DND-41 (cell line): ENCODE data around the gene WDR45B.

Experiments used
- EZH2 ChIP-seq: IDR thresholded peaks from 3 replicates; pipeline ENCODE4 v1.6.1; 2012; ENCODE audit warnings: borderline replicate concordance, low read depth, mild to moderate bottlenecking, moderate library complexity, low read length, inconsistent platforms; ENCODE audit not compliant: severe bottlenecking
- TF ChIP-seq, protein P1 (sequence below): IDR thresholded peaks from 2 replicates; pipeline ENCODE4 v1.5.1; 2012; ENCODE audit warnings: borderline replicate concordance, low read length, moderate library complexity, mild to moderate bottlenecking; ENCODE audit not compliant: poor library complexity, severe bottlenecking; ENCODE audit errors: extremely low read depth

DNA sequence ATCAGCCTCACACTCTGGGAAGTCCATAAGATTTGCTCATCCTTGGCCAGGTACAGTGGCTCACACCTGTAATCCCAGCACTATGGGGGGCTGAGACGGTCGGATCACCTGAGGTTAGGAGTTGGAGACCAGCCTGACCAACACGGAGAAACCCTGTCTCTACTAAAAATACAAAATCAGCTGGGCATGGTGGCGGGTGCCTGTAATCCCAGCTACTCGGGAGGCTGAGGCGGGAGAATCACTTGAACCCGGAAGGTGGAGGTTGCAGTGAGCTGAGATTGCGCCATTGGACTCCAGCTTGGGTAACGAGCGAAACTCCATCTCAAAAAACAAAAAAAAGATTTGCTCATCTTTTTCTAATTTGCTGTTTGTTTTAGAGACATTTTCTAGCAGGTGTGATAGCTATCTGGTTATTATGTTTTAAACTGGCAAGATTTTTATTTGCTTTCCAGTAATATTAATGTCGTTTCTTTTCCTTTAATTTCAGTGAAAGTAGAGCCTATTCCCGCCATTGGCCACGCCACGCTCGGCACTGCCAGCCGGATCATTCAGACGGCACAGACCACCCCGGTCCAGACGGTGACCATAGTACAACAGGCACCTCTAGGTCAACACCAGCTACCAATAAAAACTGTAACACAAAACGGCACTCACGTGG is 61.5 kb downstream of the WDR45B start:
- TF ChIP-seq, protein P1, sequence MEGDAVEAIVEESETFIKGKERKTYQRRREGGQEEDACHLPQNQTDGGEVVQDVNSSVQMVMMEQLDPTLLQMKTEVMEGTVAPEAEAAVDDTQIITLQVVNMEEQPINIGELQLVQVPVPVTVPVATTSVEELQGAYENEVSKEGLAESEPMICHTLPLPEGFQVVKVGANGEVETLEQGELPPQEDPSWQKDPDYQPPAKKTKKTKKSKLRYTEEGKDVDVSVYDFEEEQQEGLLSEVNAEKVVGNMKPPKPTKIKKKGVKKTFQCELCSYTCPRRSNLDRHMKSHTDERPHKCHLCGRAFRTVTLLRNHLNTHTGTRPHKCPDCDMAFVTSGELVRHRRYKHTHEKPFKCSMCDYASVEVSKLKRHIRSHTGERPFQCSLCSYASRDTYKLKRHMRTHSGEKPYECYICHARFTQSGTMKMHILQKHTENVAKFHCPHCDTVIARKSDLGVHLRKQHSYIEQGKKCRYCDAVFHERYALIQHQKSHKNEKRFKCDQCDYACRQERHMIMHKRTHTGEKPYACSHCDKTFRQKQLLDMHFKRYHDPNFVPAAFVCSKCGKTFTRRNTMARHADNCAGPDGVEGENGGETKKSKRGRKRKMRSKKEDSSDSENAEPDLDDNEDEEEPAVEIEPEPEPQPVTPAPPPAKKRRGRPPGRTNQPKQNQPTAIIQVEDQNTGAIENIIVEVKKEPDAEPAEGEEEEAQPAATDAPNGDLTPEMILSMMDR: no peak
- no peak for TF ChIP-seq EZH2
